HepG2 (cell line): Measurements from ENCODE around the gene VTI1B.

Experiments used
- ASH2L ChIP-seq: fragments of 300-600, 200-600 bp; sonication (generic); IDR thresholded peaks from 2 replicates; pipeline ENCODE4 v1.7.0; 2017; ENCODE audit warnings: low read depth, mild to moderate bottlenecking, moderate library complexity, mixed read lengths, low read length; ENCODE audit not compliant: insufficient read length
- BCLAF1 ChIP-seq: fragments of 450-650 bp; IDR thresholded peaks from 2 replicates; pipeline ENCODE4 v1.6.1; 2017; ENCODE audit warnings: mild to moderate bottlenecking
- HOXA3 ChIP-seq: sonication (generic); formaldehyde crosslinking; IDR thresholded peaks from 2 replicates; pipeline ENCODE4 v1.5.0; 2020; ENCODE audit warnings: missing genetic modification reagents
- MAX ChIP-seq: IDR thresholded peaks from 2 replicates; pipeline ENCODE4 v1.6.1; 2012; ENCODE audit warnings: inconsistent platforms
- NR1H2 ChIP-seq: sonication (generic); formaldehyde crosslinking; IDR thresholded peaks from 2 replicates; pipeline ENCODE4 v1.8.1; 2022; ENCODE audit warnings: low read depth, missing genetic modification reagents, borderline replicate concordance
- PATZ1 ChIP-seq: sonication (generic); formaldehyde crosslinking; IDR thresholded peaks from 2 replicates; pipeline ENCODE4 v1.4.0; 2020; ENCODE audit warnings: missing genetic modification reagents
- REXO4 ChIP-seq: sonication (generic); formaldehyde crosslinking; IDR thresholded peaks from 2 replicates; pipeline ENCODE4 v1.8.0; 2022; ENCODE audit warnings: missing genetic modification reagents, mild to moderate bottlenecking, borderline replicate concordance
- ZBTB34 ChIP-seq: sonication (generic); formaldehyde crosslinking; IDR thresholded peaks from 2 replicates; pipeline ENCODE4 v1.8.0; 2022; ENCODE audit warnings: mild to moderate bottlenecking, missing genetic modification reagents
- ZC3H13 ChIP-seq: sonication (generic); formaldehyde crosslinking; IDR thresholded peaks from 2 replicates; pipeline ENCODE4 v1.8.1; 2023; ENCODE audit warnings: mild to moderate bottlenecking, missing genetic modification reagents, moderate library complexity
- ZNF121 ChIP-seq: sonication (generic); formaldehyde crosslinking; IDR thresholded peaks from 2 replicates; pipeline ENCODE4 v1.5.0; 2020; ENCODE audit warnings: mild to moderate bottlenecking, missing genetic modification reagents
- ZNF33B ChIP-seq: sonication (generic); formaldehyde crosslinking; IDR thresholded peaks from 2 replicates; pipeline ENCODE4 v1.5.1; 2020; ENCODE audit warnings: mild to moderate bottlenecking, missing genetic modification reagents
- ZNF609 ChIP-seq: sonication (generic); formaldehyde crosslinking; IDR thresholded peaks from 2 replicates; pipeline ENCODE4 v1.4.0; 2020; ENCODE audit warnings: mild to moderate bottlenecking, missing genetic modification reagents, borderline replicate concordance
- ZSCAN22 ChIP-seq: sonication (generic); formaldehyde crosslinking; IDR thresholded peaks from 2 replicates; pipeline ENCODE4 v1.4.0; 2020; ENCODE audit warnings: mild to moderate bottlenecking, missing genetic modification reagents

GRCh38 chr14:67620217-67620785, 54.1 kb downstream of the VTI1B start:
- TF ChIP-seq ZNF609 (no peak), ASH2L (no peak), ZSCAN22 (CRISPR knock-in tag) (no peak), REXO4 (CRISPR knock-in tag) (no peak), BCLAF1 (no peak), PATZ1 (no peak), MAX (no peak), ZBTB34 (CRISPR knock-in tag) (no peak), ZC3H13 (no peak), NR1H2 (CRISPR knock-in tag) (no peak), ZNF121 (no peak), HOXA3 (CRISPR knock-in tag) (no peak), ZNF33B (CRISPR knock-in tag) (no peak)
